HG03196 (cell line): ENCODE results near the gene PRCC.

Experiments
- ATAC-seq: cut with Tn5 transposase; IDR thresholded peaks from one replicate; pipeline ENCODE4 v1.9.1; 2021; ENCODE audit not compliant: unreplicated experiment

The PRCC gene

GRCh38 chr1:156743367-156744302 is 23.7 kb upstream of the PRCC start:
- ATAC-seq, result no peak

- ATAC-seq, result no peak
Measured at GRCh38 chr1:156744344-156744743, 23.0 kb upstream of the PRCC start.

GRCh38 chr1:156744786-156745419 is 22.4 kb upstream of the PRCC start:
- ATAC-seq, result no peak

- no peak for ATAC-seq
Measured at GRCh38 chr1:156745881-156746280, 21.5 kb upstream of the PRCC start.

GRCh38 chr1:156746406-156746727 is 21.0 kb upstream of the PRCC start:
- ATAC-seq, result no peak

- ATAC-seq, result no peak
Measured at GRCh38 chr1:156746728-156747631, 20.4 kb upstream of the PRCC start.

GRCh38 chr1:156747742-156748669 is 19.3 kb upstream of the PRCC start:
- no peak for ATAC-seq

- no peak for ATAC-seq
Measured at GRCh38 chr1:156748670-156749418, 18.5 kb upstream of the PRCC start.

- no peak for ATAC-seq
Measured at GRCh38 chr1:156749419-156750118, 17.8 kb upstream of the PRCC start.

GRCh38 chr1:156750191-156750672 is 17.1 kb upstream of the PRCC start:
- no peak for ATAC-seq

GRCh38 chr1:156750711-156751450 is 16.5 kb upstream of the PRCC start:
- ATAC-seq, result peak; percentile 8

GRCh38 chr1:156751451-156751756 is 15.9 kb upstream of the PRCC start, which contains the start of gene HDGF:
Gene HDGF (minus strand): TSS chr1:156751675. CDS start chr1:156751429, 246 bp downstream.
- peak; percentile 12 for ATAC-seq

- ATAC-seq, result peak; percentile 70
Measured at GRCh38 chr1:156751757-156752481, 15.4 kb upstream of the PRCC start.

- ATAC-seq, result no peak
Measured at GRCh38 chr1:156752843-156753482, 14.4 kb upstream of the PRCC start.

GRCh38 chr1:156754219-156754618 is 13.1 kb upstream of the PRCC start:
- no peak for ATAC-seq

- ATAC-seq, result no peak
Measured at GRCh38 chr1:156755527-156755950, 11.8 kb upstream of the PRCC start.

- ATAC-seq, result no peak
Measured at GRCh38 chr1:156756355-156756754, 11.0 kb upstream of the PRCC start.
